ENCODE measurements around the gene ZDHHC20.

DNA sequence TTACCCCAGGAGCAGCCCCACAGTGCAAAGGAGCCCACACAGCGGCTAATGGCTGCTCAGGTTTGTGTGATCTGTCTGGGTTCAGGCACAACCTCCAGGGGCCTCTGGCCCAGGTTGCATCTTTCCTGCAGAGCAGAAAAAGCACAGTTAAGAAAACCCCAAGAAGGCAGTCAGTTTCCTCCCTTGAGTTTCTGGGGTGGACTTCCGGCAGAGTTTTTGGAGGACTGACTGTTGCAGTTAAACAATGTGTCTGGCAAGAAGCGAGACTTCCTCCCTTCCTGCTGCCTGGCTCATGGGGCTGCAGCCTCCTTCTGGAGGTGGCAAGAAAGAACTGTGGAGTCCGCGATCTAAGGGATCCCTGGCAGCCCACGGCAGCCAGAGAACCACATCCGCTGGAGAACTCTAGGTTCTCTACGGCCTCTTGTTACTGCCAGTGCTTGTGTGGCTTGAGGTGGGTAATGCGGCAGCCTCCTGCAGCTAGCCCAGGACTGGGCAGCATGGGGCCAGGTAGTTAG, 114.4 kb downstream of the ZDHHC20 start:
- TF ChIP-seq CTCF (IDR thresholded peaks at IDR 0.05) (no peak), POLR2A (IDR thresholded peaks at IDR 0.05) (no peak)

Measured in Peyer's patch (tissue), 4 donors.